Stomach (tissue), 19 donors: ENCODE measurements around the gene SRP14. TPM values are rescaled to one million over a fixed set of nuclear protein-coding genes. Genes with fewer than 3 reads are reported as not detected.

Experiments
- DNase-seq, 2 donors: peaks; one replicate each; pipeline versions ENCODE4 v3.0.0 to v3.0.0-alpha.2; 2013 to 2019
- H3K27ac ChIP-seq, 5 donors: fragments of 200-600 bp in 4 of 5; sonication (generic) in 4 of 5; one replicate each; pipeline ENCODE4 v1.5.1; 2013 to 2019; ENCODE audit warnings: mild to moderate bottlenecking in 1 of 5, moderate library complexity in 1 of 5
- H3K27me3 ChIP-seq, 3 donors: fragments of 200-600 bp; sonication (generic); one replicate each; pipeline ENCODE4 v1.5.1; 2017 to 2019; ENCODE audit warnings: mixed run types in 1 of 3
- H3K36me3 ChIP-seq, 4 donors: fragments of 200-600 bp; sonication (generic); 1 replicate in 3 of 4; 2 replicates in 1 of 4; pipeline ENCODE4 v1.5.1; 2016 to 2019
- H3K4me1 ChIP-seq, 4 donors: fragments of 200-600 bp; sonication (generic); one replicate each; pipeline ENCODE4 v1.5.1; 2016 to 2019
- H3K4me3 ChIP-seq, 4 donors: fragments of 200-600 bp; sonication (generic) in 3 of 4; one replicate each; pipeline ENCODE4 v1.5.1; 2016 to 2019; ENCODE audit warnings: mild to moderate bottlenecking in 1 of 4
- H3K9me3 ChIP-seq, 4 donors: fragments of 200-600 bp; sonication (generic); one replicate each; pipeline ENCODE4 v1.5.1; 2016 to 2019
- CTCF ChIP-seq, 7 experiments: fragments of 450-650 bp in 4 of 7; fragments of 200-600 bp in 3 of 7; sonication (generic) in 3 of 7; IDR thresholded peaks; one replicate each; pipeline ENCODE4 v1.5.1; 2016 to 2019; ENCODE audit warnings: antibody characterized with exemption in 7 of 7, control low read depth in 2 of 7, mild to moderate bottlenecking in 1 of 7
- EP300 ChIP-seq: sonication (generic); formaldehyde crosslinking; IDR thresholded peaks from one replicate; pipeline ENCODE4 v1.6.1; 2017; ENCODE audit warnings: antibody characterized with exemption
- POLR2A ChIP-seq, 4 donors: fragments of 450-650 bp; IDR thresholded peaks; one replicate each; pipeline ENCODE4 v1.6.1; 2016; ENCODE audit warnings: antibody characterized with exemption in 4 of 4, control low read depth in 2 of 4, mild to moderate bottlenecking in 1 of 4, moderate library complexity in 1 of 4
- POLR2AphosphoS5 ChIP-seq, 3 donors: sonication (generic); formaldehyde crosslinking; IDR thresholded peaks; one replicate each; pipeline ENCODE4 v1.6.1; 2016; ENCODE audit warnings: antibody characterized with exemption in 3 of 3
- WGBS, 5 donors: extraction: QIAGEN DNeasy Blood & Tissue Kit in 3 of 5; methylation state at CpG; one replicate each; pipeline versions ENCODE4 v1.1.5 to v1.1.7; 2013 to 2018; 5-methylcytosine and 5-hydroxymethylcytosine counted together
- intact Hi-C: fragments of 100-400 bp; cut with DNase I; formaldehyde crosslinking; loops from one replicate; pipeline ENCODE4 v1.15.1; 2023; ENCODE audit warnings: low total_unique reads
- long read RNA-seq, 10 donors: transcript quantifications; one replicate each; lab custom pipeline, GENCODE V29; 2026
- polyA plus RNA-seq, 3 donors: library from polyadenylated mRNA; stranded (reverse); fragments of 200-250 nt; gene quantifications; one replicate each; pipeline ENCODE4 v1.2.3, GENCODE V29; 2013
- total RNA-seq, 5 donors: library from RNA; depleted of rRNA; stranded (reverse); fragments of >200 nt; gene quantifications; one replicate each; pipeline versions ENCODE4 v1.1.0 to v1.2.3, GENCODE V29; 2014 to 2016
- donor health status: healthy with polysubstance abuse.
- donor health status: Bipolar disorder and iron deficiency.
- donor health status: healthy.

The SRP14 gene
- total RNA-seq (100 to 1,000 TPM in 3 of 5 donors, 10 to 100 TPM in 2; 72.4 to 350 (median 168) TPM), polyA plus RNA-seq (100 to 1,000 TPM; 369 to 411 (median 382) TPM)
- long read RNA-seq, donor 1, transcript SRP14-201 (5 exons, 1,077 nt), result major isoform, 108 of 116 reads
- long read RNA-seq, donor 1, transcript SRP14-204 (4 exons, 780 nt), result minor isoform, 7 of 116 reads
- long read RNA-seq, donor 1, partial matches to known transcripts, result 0 of 116 reads
- long read RNA-seq, donor 1, other reads (novel, unspliced or antisense), result 0 of 116 reads
- long read RNA-seq, donor 2, transcript SRP14-201 (5 exons, 1,077 nt), result major isoform, 145 of 173 reads
- long read RNA-seq, donor 2, transcript SRP14-204 (4 exons, 780 nt), result minor isoform, 13 of 173 reads
- long read RNA-seq, donor 2, partial matches to known transcripts, result 5 of 173 reads
- long read RNA-seq, donor 2, other reads (novel, unspliced or antisense), result 9 of 173 reads
- long read RNA-seq, donor 3, transcript SRP14-204 (4 exons, 780 nt), result minor isoform, 13 of 183 reads
- long read RNA-seq, donor 3, transcript SRP14-201 (5 exons, 1,077 nt), result major isoform, 156 of 183 reads
- long read RNA-seq, donor 3, partial matches to known transcripts, result 7 of 183 reads
- long read RNA-seq, donor 3, other reads (novel, unspliced or antisense), result 5 of 183 reads
- long read RNA-seq, donor 4, transcript SRP14-201 (5 exons, 1,077 nt), result major isoform, 28 of 38 reads
- long read RNA-seq, donor 4, partial matches to known transcripts, result 8 of 38 reads
- long read RNA-seq, donor 4, other reads (novel, unspliced or antisense), result 0 of 38 reads
- long read RNA-seq, donor 5, transcript SRP14-204 (4 exons, 780 nt), result minor isoform, 24 of 326 reads
- long read RNA-seq, donor 5, transcript SRP14-201 (5 exons, 1,077 nt), result major isoform, 270 of 326 reads
- long read RNA-seq, donor 5, partial matches to known transcripts, result 17 of 326 reads
- long read RNA-seq, donor 5, other reads (novel, unspliced or antisense), result 13 of 326 reads
- long read RNA-seq, donor 6, transcript SRP14-204 (4 exons, 780 nt), result minor isoform, 19 of 551 reads
- long read RNA-seq, donor 6, transcript SRP14-201 (5 exons, 1,077 nt), result major isoform, 432 of 551 reads
- long read RNA-seq, donor 6, partial matches to known transcripts, result 21 of 551 reads
- long read RNA-seq, donor 6, other reads (novel, unspliced or antisense), result 76 of 551 reads
- long read RNA-seq, donor 7, transcript SRP14-201 (5 exons, 1,077 nt), result major isoform, 336 of 427 reads
- long read RNA-seq, donor 7, transcript SRP14-204 (4 exons, 780 nt), result minor isoform, 30 of 427 reads
- long read RNA-seq, donor 7, transcript SRP14-205 (4 exons, 578 nt), result minor isoform, 7 of 427 reads
- long read RNA-seq, donor 7, partial matches to known transcripts, result 23 of 427 reads
- long read RNA-seq, donor 7, other reads (novel, unspliced or antisense), result 31 of 427 reads
- long read RNA-seq, donor 8, transcript SRP14-204 (4 exons, 780 nt), result minor isoform, 16 of 294 reads
- long read RNA-seq, donor 8, transcript SRP14-201 (5 exons, 1,077 nt), result major isoform, 249 of 294 reads
- long read RNA-seq, donor 8, partial matches to known transcripts, result 0 of 294 reads
- long read RNA-seq, donor 8, other reads (novel, unspliced or antisense), result 27 of 294 reads
- long read RNA-seq, donor 9, transcript SRP14-201 (5 exons, 1,077 nt), result major isoform, 331 of 421 reads
- long read RNA-seq, donor 9, transcript SRP14-204 (4 exons, 780 nt), result minor isoform, 30 of 421 reads
- long read RNA-seq, donor 9, transcript SRP14-205 (4 exons, 578 nt), result minor isoform, 6 of 421 reads
- long read RNA-seq, donor 9, partial matches to known transcripts, result 27 of 421 reads
- long read RNA-seq, donor 9, other reads (novel, unspliced or antisense), result 26 of 421 reads
- long read RNA-seq, donor 10, transcript SRP14-201 (5 exons, 1,077 nt), result major isoform, 130 of 139 reads
- long read RNA-seq, donor 10, transcript SRP14-204 (4 exons, 780 nt), result minor isoform, 9 of 139 reads
- long read RNA-seq, donor 10, partial matches to known transcripts, result 0 of 139 reads
- long read RNA-seq, donor 10, other reads (novel, unspliced or antisense), result 0 of 139 reads

DNA sequence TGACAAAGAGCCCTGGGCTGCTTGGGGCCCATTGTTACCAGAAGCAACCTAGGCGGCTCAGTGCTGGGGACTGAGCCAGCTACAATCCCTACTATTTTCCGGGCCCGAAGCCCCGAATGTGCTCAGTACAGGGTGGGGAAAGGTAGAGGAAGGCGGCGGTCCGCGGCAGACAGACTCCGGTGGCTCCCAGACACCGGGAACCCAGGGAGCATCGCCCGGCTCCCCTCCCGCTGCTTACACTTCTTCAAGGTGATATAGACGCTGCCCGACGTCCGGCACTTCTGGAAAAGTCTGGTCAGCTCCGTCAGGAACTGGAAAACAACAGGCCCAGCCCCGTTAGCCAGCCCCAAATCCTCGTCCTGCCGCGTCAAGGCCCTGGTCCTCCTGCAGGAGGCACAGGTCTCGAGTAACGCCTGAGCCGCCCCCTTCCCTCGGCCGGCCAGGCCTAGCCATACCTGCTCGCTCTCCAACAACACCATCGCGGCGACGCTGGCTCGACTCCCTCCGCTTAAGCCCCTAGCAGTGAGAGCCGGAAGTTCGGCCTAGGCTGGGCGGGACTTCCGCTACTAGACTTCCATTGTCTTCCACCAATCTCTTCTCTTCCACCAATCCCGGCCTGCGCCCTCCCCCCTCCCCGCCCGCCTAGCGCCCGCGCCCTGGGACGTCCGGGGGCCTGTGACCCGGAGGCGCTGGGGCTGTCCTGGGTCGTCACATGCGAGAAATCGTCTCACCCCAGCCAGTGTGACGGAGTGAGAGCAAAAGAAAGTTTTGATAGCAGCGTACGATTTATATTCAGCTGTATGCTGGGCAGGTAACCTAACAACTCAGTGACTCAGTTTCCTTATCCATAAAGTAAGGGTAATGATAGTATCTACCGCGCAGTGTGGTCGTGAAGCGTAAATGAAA, at the start of gene SRP14:
Gene SRP14 (minus strand): TSS at position 544 of the 906 bp plus-strand sequence. CDS start 65 bp downstream, at position 479.
- Histone ChIP-seq H3K4me3 (peak within 1 kb of the TSS; percentile 75 to 90 (median 86)), H3K27me3 (no peaks in the 10 kb centered on the region), H3K9me3 (no peaks in the 10 kb centered on the region), H3K27ac (peak within 1 kb of the TSS; percentile 94 to 97 (median 96)), H3K4me1 (peaks cover 6 to 49% (median 33%) of the 10 kb centered on the region in 4 donors), H3K36me3 (peaks cover 28 to 34% (median 33%) of the 10 kb centered on the region in 4 donors)
- DNase-seq, result peak; percentile 95 to 98
- WGBS, 5 donors, result 0 to 1% (median 1%) methylated on average over 45 to 59 of the region's 59 CpGs
- no peak for TF ChIP-seq EP300
- TF ChIP-seq CTCF (IDR thresholded peaks at IDR 0.05), result peak in 5 of 7 experiments; percentile 4 to 55 (median 21)
- peak in 1 of 4 donors; percentile 32 for TF ChIP-seq POLR2A (IDR thresholded peaks at IDR 0.05)
- peak; percentile 70 to 94 (median 90) for TF ChIP-seq POLR2AphosphoS5 (IDR thresholded peaks at IDR 0.05)
- intact Hi-C loops, result no loop called here

GRCh38 chr15:40087991-40088928, 49.3 kb upstream of the SRP14 start:
- Histone ChIP-seq H3K27ac (peak overlapping the region in 3 of 5 donors; percentile 4 to 40 (median 35)), H3K4me3 (no peak overlapping the region), H3K36me3 (peaks cover 5 to 22% (median 16%) of the 10 kb centered on the region in 4 donors), H3K4me1 (peaks cover 32 to 85% (median 59%) of the 10 kb centered on the region in 4 donors), H3K9me3 (no peaks in the 10 kb centered on the region), H3K27me3 (no peaks in the 10 kb centered on the region)
- DNase-seq, result peak in 1 of 2 donors; percentile 47
- WGBS, 5 donors, result 47 to 66% (median 54%) methylated on average over 7 to 9 of the region's 9 CpGs
- intact Hi-C loops, result no loop called here
- TF ChIP-seq POLR2AphosphoS5 (IDR thresholded peaks at IDR 0.05), result no peak
- no peak for TF ChIP-seq POLR2A (IDR thresholded peaks at IDR 0.05)
- no peak for TF ChIP-seq EP300
- no peak for TF ChIP-seq CTCF (IDR thresholded peaks at IDR 0.05)
